Activated T-cell treated with anti-CD3 and anti-CD28 coated beads for 48 hours (primary cell): Measurements from ENCODE around the gene DAB2.
"Not testable (repeated sequence)": the region's sequence is repeated elsewhere in the genome, so short reads cannot be mapped to it uniquely, and the experiment has no call there.

Source experiments
- DNase-seq: peaks from one replicate; pipeline ENCODE4 v3.0.0-alpha.2; 2020; ENCODE audit warnings: low read depth

The DAB2 gene

GRCh38 chr5:39340506-39340905, 84.3 kb downstream of the DAB2 start:
- DNase-seq: no peak

GRCh38 chr5:39337252-39337915, 87.4 kb downstream of the DAB2 start:
- no peak for DNase-seq

DNA sequence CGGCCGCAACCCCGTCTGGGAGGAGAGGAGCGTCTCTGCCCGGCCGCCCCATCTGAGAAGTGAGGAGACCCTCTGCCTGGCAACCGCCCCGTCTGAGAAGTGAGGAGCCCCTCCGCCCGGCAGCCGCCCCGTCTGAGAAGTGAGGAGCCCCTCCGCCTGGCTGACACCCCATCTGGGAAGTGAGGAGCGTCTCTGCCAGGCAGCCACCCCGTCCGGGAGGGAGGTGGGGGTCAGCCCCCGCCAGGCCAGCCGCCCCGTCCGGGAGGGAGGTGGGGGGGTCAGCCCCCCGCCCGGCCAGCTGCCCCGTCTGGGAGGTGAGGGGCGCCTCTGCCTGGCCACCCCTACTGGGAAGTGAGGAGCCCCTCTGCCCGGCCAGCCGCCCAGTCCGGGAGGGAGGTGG, 90.5 kb downstream of the DAB2 start:
- not testable (repeated sequence) for DNase-seq

DNA sequence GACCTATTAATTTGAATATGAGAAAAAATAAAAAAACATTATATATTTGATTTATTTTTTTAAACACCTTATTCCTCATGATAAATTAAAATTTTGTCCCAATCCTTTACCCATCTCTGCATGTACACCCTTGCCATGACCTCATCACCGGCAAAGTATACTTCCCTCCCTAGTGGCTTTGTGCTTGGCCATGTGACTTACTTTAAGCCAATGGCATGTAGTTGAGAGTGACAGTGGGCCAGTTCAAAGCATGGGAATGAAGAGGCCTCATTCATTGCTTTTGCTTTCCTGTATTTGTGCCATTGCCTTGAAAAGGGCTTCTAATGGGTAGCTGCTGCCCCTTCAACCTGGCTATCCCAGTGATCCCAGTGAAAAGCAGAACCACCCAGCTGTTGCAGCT, 91.7 kb downstream of the DAB2 start:
- DNase-seq: no peak

- no peak for DNase-seq
Observed at GRCh38 chr5:39331861-39332381, 92.9 kb downstream of the DAB2 start.

- no peak for DNase-seq
Observed at GRCh38 chr5:39328731-39329130, 96.0 kb downstream of the DAB2 start.

GRCh38 chr5:39323542-39323941, 101.2 kb downstream of the DAB2 start:
- DNase-seq: no peak
